Gastrocnemius medialis (tissue), 4 donors: ENCODE data around the gene FBXO28.

Experiments
- CTCF ChIP-seq, 5 experiments: fragments of 450-650 bp in 3 of 5; fragments of 200-600 bp in 2 of 5; sonication (generic) in 2 of 5; IDR thresholded peaks in 4 of 5; conservative IDR thresholded peaks in 1 of 5; 1 replicate in 4 of 5; 2 replicates in 1 of 5; pipeline ENCODE4 v1.5.1; 2016 to 2019; ENCODE audit warnings: antibody characterized with exemption in 5 of 5, mild to moderate bottlenecking in 3 of 5, moderate library complexity in 3 of 5
- POLR2A ChIP-seq, 2 donors: fragments of 450-650 bp; IDR thresholded peaks; one replicate each; pipeline ENCODE4 v1.6.1; 2017; ENCODE audit warnings: antibody characterized with exemption in 2 of 2, mild to moderate bottlenecking in 2 of 2, moderate library complexity in 2 of 2

GRCh38 chr1:224092111-224092510, 21.8 kb upstream of the FBXO28 start:
- TF ChIP-seq CTCF (IDR thresholded peaks at IDR 0.05 in 4 of 5, conservative IDR thresholded peaks at IDR 0.05 in 1 of 5) = no peak
- no peak for TF ChIP-seq POLR2A (IDR thresholded peaks at IDR 0.05)
